GM21529 (cell line): ENCODE data around the gene EVI2A.

Source experiments
- ATAC-seq: cut with Tn5 transposase; IDR thresholded peaks from one replicate; pipeline ENCODE4 v1.9.1; 2021; ENCODE audit not compliant: unreplicated experiment

EVI2A gene

DNA sequence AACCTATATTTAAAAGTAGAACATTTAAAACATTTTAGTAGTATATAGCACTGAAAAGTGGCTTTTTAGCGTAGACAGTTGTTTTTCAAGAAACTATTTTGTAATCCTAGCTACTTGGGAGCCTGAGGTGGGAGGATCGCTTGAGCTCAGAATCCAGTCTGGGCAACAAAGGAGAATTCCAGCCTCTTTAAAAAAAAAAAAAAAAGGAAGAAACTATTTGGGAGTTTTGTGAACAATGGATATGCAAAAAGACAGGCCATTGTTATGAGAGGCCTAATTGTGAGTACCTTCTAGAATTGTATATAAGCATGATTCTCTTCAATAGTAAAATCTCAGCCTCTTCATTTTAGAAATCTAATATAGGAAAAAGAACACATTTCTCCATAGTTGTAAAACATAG, 42.0 kb downstream of the EVI2A start:
- ATAC-seq: no peak

- ATAC-seq: no peak
These were observed 46.3 kb downstream of the EVI2A start for GRCh38 chr17:31275116-31275515.

GRCh38 chr17:31274252-31274651, 47.2 kb downstream of the EVI2A start:
- no peak for ATAC-seq

DNA sequence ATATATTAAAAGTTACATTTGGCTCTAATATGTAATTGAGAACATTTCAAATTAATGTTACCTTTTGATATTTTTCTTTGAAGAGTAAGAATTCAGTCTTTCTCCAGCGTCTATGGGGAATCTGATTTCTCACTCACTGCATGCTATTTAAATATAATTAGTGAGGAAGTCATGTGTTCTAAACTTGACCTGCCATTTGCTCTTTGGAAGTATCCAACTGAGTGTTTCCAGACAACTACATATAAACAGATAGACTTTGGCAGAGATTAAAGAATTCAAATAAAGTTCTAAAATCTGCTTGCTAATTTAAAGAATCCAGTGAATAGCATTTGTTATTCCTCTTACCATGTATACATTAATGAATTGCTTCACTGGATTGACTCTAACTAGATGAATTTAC, 47.9 kb downstream of the EVI2A start:
- no peak for ATAC-seq

- no peak for ATAC-seq
These were observed 48.6 kb downstream of the EVI2A start for GRCh38 chr17:31272803-31273202.

- ATAC-seq: no peak
These were observed 49.2 kb downstream of the EVI2A start for GRCh38 chr17:31272236-31272635.

DNA sequence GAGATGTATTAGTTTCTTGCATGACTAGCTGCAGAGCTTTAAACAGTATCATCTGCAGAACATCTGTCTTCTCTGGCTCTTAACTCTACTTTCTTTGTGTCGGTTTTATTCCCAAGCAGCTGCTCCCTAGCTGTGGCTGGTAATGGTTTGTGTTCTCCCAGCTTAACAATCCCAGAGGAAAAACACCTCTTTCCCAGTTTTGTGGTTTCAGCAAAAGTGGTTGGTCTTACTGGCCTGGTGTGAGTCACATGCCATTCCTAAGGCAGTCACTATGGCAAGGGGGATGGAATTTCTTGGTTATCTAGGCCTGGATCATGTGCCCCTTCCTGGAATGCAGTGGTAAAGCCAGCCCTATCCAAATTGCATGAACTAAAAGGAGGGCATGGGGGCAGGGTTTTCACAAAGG, 51.8 kb downstream of the EVI2A start:
- ATAC-seq: no peak

DNA sequence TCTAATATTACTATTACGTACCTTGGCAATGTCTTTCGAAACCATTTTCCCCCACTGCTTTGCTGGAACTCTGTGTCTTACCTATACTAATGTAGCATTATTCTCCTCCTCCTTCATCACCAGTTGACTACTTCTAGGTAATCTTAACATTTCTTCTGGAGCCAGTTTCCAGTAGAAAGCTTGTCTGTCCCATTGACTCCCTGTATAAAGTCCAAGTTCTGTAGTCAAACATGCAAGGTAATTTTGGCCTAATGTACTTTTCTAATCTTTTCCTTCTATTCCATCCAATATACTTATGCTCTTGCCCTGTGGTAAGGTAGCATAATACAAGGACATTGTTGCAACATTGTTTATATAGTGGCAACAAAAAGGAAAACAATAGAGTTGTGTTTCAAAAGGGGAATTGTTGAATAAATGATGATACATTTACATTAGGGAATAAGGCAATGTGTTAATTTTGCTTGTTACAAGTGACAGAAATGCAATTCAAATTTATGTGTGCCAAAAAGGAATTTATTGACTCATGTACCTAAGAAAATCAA, 52.3 kb downstream of the EVI2A start:
- ATAC-seq: no peak
